Prostate gland (tissue), 2 donors: ENCODE measurements around the gene SCNN1A. TPM values are rescaled to one million over a fixed set of nuclear protein-coding genes. Genes with fewer than 3 reads are reported as not detected.

Source experiments
- DNase-seq: peaks from one replicate; pipeline ENCODE4 v3.0.0-alpha.2; 2019; ENCODE audit warnings: low spot score
- H3K27ac ChIP-seq, 2 donors: fragments of 200-600 bp; sonication (generic); 2 replicates each; pipeline ENCODE4 v1.5.1; 2017 to 2019
- H3K27me3 ChIP-seq: fragments of 200-600 bp; sonication (generic); replicated peaks from 2 replicates; pipeline ENCODE4 v1.5.1; 2019; ENCODE audit not compliant: insufficient read depth
- H3K36me3 ChIP-seq, 2 donors: fragments of 200-600 bp; sonication (generic); 1 replicate in 1 of 2; 2 replicates in 1 of 2; pipeline versions ENCODE4 v1.5.1 to v1.8.1; 2017 to 2019
- H3K4me1 ChIP-seq: fragments of 200-600 bp; sonication (generic); replicated peaks from 2 replicates; pipeline ENCODE4 v1.5.1; 2019
- H3K4me3 ChIP-seq, 2 donors: fragments of 200-600 bp; sonication (generic); 2 replicates each; pipeline ENCODE4 v1.5.1; 2017 to 2019
- H3K9me3 ChIP-seq: fragments of 200-600 bp; sonication (generic); 2 replicates; pipeline ENCODE4 v1.5.1; 2017
- POLR2A ChIP-seq: fragments of 450-650 bp; IDR thresholded peaks from one replicate; pipeline ENCODE4 v1.6.1; 2016; ENCODE audit warnings: antibody characterized with exemption, mild to moderate bottlenecking
- POLR2AphosphoS5 ChIP-seq: sonication (generic); formaldehyde crosslinking; IDR thresholded peaks from one replicate; pipeline ENCODE4 v1.6.1; 2017; ENCODE audit warnings: antibody characterized with exemption
- WGBS: methylation state at CpG from one replicate; pipeline ENCODE4 v1.1.5; 2018; 5-methylcytosine and 5-hydroxymethylcytosine counted together
- intact Hi-C: fragments of 100-400 bp; cut with DNase I; formaldehyde crosslinking; loops from one replicate; pipeline ENCODE4 v1.14.2; 2022
- total RNA-seq, 2 donors: library from RNA; depleted of rRNA; stranded (reverse); fragments of >200 nt; gene quantifications; one replicate each; pipeline ENCODE4 v1.1.0, GENCODE V29; 2016
- TF ChIP-seq, protein P1 (sequence below), 4 experiments: fragments of 200-600 bp in 2 of 4; fragments of 450-650 bp in 2 of 4; sonication (generic) in 2 of 4; IDR thresholded peaks; 1 replicate in 3 of 4; 2 replicates in 1 of 4; pipeline ENCODE4 v1.5.1; 2016 to 2019; ENCODE audit warnings: antibody characterized with exemption in 4 of 4, mild to moderate bottlenecking in 2 of 4, moderate library complexity in 2 of 4

SCNN1A gene
- total RNA-seq, 2 donors from 2014 or later, result 128 to 211 TPM

DNA sequence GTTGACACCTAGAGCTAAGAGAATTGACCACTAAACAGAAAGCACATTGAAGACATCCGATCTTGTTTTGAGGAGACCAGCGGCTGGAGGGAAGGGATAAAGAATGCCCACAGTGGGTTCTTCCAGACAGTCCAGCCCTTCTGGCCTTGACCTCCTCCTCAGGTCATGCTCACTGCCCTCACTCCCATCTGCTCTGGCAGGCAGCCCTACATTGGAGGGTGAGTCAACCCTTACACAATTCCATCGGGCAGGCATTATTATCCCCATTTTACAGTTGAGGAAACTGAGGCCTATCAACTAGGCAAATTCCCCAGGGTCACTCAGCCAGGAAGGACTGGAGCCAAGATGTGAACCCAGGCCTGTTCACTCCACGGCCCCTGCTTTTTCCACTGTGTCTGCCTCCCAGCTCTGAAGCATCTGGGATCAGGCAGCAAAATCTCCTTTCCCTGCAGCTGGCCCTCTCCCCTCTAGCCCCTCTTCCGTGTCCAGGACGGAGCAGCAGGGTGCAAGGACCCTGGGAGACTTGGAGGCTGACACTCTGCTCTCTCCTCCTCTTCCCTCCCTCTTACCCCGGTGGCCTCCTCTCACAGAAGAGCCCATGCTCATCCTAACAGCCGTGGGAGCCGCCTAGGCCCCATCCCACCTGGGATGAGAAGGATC is 5.3 kb downstream of the SCNN1A start:
- TF ChIP-seq POLR2A, result no peak
- H3K36me3 ChIP-seq, result no peaks in the 10 kb centered on the region
- DNase-seq, result no peak
- H3K27me3 ChIP-seq, result no peaks in the 10 kb centered on the region
- H3K4me3 ChIP-seq, result no peak overlapping the region
- H3K4me1 ChIP-seq, result peaks cover 28% of the 10 kb centered on the region
- no peaks in the 10 kb centered on the region for H3K9me3 ChIP-seq
- intact Hi-C loops, result no loop called here
- H3K27ac ChIP-seq, result peak overlapping the region; percentile 83 to 87
- 93% methylated on average over 9 of the region's 9 CpGs for WGBS

DNA sequence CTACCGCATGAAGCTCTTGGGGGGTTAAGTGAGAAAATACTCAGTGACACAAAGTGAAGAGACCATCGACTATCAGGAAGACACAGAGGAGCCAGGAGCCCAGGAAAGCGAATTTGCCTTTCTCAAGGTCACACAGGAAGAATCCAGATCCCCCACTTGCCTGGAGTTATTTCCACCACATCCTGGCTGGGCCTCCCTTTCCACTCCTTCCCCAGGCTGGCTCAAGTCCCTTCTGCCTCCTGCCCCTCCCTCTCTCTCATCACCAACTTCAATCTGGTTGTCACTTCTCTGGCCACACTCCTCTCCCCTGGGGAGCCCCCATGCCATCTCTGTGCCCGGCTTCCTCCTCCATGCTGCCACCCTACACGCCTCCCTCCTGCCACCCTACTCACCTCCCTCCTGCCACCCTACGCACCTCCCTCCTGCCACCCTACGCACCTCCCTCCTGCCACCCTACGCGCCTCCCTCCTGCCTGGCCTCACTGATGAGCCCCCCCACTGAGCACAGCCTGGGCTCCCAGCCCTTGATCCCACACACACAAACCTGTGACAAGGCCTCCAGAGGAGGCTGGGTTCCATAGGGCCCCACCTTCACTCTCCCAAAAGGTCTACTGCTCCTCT is 6.3 kb downstream of the SCNN1A start:
- Histone ChIP-seq H3K4me1 (peaks cover 21% of the 10 kb centered on the region), H3K27ac (peak overlapping the region; percentile 12 to 21)

GRCh38 chr12:6367969-6368892 is 7.1 kb downstream of the SCNN1A start:
- peak overlapping the region; percentile 12 to 21 for H3K27ac ChIP-seq
- H3K4me1 ChIP-seq, result peaks cover 21% of the 10 kb centered on the region
- no peaks in the 10 kb centered on the region for H3K27me3 ChIP-seq
- H3K36me3 ChIP-seq, result no peaks in the 10 kb centered on the region
- H3K9me3 ChIP-seq, result no peaks in the 10 kb centered on the region
- 61% methylated on average over 15 of the region's 15 CpGs for WGBS
- TF ChIP-seq POLR2A (no peak), POLR2AphosphoS5 (no peak)
- TF ChIP-seq, protein P1, sequence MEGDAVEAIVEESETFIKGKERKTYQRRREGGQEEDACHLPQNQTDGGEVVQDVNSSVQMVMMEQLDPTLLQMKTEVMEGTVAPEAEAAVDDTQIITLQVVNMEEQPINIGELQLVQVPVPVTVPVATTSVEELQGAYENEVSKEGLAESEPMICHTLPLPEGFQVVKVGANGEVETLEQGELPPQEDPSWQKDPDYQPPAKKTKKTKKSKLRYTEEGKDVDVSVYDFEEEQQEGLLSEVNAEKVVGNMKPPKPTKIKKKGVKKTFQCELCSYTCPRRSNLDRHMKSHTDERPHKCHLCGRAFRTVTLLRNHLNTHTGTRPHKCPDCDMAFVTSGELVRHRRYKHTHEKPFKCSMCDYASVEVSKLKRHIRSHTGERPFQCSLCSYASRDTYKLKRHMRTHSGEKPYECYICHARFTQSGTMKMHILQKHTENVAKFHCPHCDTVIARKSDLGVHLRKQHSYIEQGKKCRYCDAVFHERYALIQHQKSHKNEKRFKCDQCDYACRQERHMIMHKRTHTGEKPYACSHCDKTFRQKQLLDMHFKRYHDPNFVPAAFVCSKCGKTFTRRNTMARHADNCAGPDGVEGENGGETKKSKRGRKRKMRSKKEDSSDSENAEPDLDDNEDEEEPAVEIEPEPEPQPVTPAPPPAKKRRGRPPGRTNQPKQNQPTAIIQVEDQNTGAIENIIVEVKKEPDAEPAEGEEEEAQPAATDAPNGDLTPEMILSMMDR (IDR thresholded peaks at IDR 0.05), result no peak
- no peak overlapping the region for H3K4me3 ChIP-seq
- no peak for DNase-seq
- intact Hi-C loops, result no loop called here

More for the DNA sequence above, 6.3 kb downstream of the SCNN1A start:
- 92% methylated on average over 9 of the region's 9 CpGs for WGBS
- no peak overlapping the region for H3K4me3 ChIP-seq
- TF ChIP-seq, protein P1 (IDR thresholded peaks at IDR 0.05), result no peak
- no peak for TF ChIP-seq POLR2AphosphoS5
- H3K27me3 ChIP-seq, result no peaks in the 10 kb centered on the region
- H3K36me3 ChIP-seq, result no peaks in the 10 kb centered on the region
- intact Hi-C loops, result no loop called here
- no peak for DNase-seq
- no peaks in the 10 kb centered on the region for H3K9me3 ChIP-seq

GRCh38 chr12:6367065-6367968 is 8.0 kb downstream of the SCNN1A start:
- H3K4me1 ChIP-seq, result peaks cover 16% of the 10 kb centered on the region
- no peak for DNase-seq

More at GRCh38 chr12:6367065-6367968, 8.0 kb downstream of the SCNN1A start:
- Histone ChIP-seq H3K9me3 (no peaks in the 10 kb centered on the region), H3K27ac (peak overlapping the region; percentile 12 to 21), H3K27me3 (no peaks in the 10 kb centered on the region), H3K4me3 (no peak overlapping the region), H3K36me3 (no peaks in the 10 kb centered on the region)
- intact Hi-C loops, result no loop called here
- 37% methylated on average over 11 of the region's 11 CpGs for WGBS
- peak; percentile 45 for TF ChIP-seq POLR2AphosphoS5
- no peak for TF ChIP-seq POLR2A
- TF ChIP-seq, protein P1 (IDR thresholded peaks at IDR 0.05), result peak in 1 of 4 experiments; percentile 28
